AG04450 (cell line): Measurements from ENCODE around the gene RPS8. TPM values are rescaled to one million over a fixed set of nuclear protein-coding genes. Genes with fewer than 3 reads are reported as not detected.
"Not testable (repeated sequence)": the region's sequence is repeated elsewhere in the genome, so short reads cannot be mapped to it uniquely, and the experiment has no call there.

ENCODE experiments used
- CTCF ChIA-PET: fragments of 300-600, 350-600 bp; formaldehyde crosslinking; extraction: SDS; loops from one replicate; lab custom pipeline; 2022; ENCODE audit warnings: antibody characterized with exemption, inconsistent platforms; lab: Charles Lee
- POLR2A ChIA-PET: fragments of 350-600 bp; formaldehyde crosslinking; extraction: SDS; loops from one replicate; lab custom pipeline; 2021; ENCODE audit warnings: antibody characterized with exemption, inconsistent platforms; lab: Yijun Ruan, JAX
- DNase-seq: peaks from one replicate; pipeline ENCODE4 v3.0.0-alpha.2; 2011; ENCODE audit warnings: low read depth, low spot score
- H3K27ac ChIP-seq: one replicate; pipeline ENCODE4 v1.5.1; 2012; ENCODE audit warnings: low read depth, low read length, control low read depth
- H3K27me3 ChIP-seq: one replicate; pipeline ENCODE4 v1.6.0; 2012; ENCODE audit warnings: low read length; ENCODE audit not compliant: control insufficient read depth, insufficient read depth
- H3K4me3 ChIP-seq: 2 replicates; pipeline ENCODE4 v1.5.1; 2011; ENCODE audit warnings: mild to moderate bottlenecking, low read depth, low read length, control low read depth
- H3K9me3 ChIP-seq: 2 replicates; pipeline ENCODE4 v1.5.1; 2012; ENCODE audit warnings: low read length; ENCODE audit not compliant: control insufficient read depth, insufficient read depth
- CTCF ChIP-seq: IDR thresholded peaks from 2 replicates; pipeline ENCODE4 v1.5.1; 2011; ENCODE audit warnings: low read depth, low read length, control low read depth, inconsistent platforms
- polyA plus RNA-seq: library from polyadenylated mRNA; depleted of rRNA; stranded (reverse); fragments of >200 nt; gene quantifications from 2 replicates; pipeline ENCODE4 v1.2.3, GENCODE V29; 2011

The RPS8 gene
- polyA plus RNA-seq, 1 experiment: 2,661 TPM

DNA sequence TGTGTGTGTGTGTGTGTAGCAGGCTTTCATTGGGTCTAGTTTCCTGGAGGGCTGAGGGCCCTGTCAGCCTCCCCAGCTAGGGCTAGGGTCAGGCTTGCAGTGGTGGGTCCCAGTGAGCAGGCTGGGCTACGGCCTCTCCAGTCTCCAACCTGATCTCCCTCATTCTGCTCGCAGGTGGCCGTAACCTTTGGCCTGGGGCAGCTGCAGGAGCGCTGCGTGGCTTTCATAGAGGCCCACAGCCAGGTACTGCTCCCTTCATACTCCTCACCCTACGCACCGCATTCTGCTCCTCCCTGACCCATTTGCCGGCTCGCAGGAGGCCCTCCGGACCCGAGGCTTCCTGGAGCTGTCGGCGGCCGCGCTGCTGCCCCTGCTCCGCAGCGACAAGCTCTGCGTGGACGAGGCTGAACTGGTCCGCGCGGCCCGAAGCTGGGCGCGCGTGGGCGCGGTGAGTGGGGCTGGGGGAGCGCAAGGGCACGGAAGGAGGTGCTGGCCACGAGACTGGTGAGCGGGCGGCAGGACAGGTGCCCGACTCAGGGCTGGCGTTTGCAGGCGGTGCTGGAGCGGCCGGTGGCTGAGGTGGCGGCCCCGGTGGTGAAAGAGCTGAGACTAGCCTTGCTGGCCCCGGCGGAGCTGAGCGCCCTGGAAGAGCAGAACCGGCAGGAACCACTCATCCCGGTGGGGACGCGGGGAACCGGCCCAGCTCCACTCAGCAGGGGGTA is 37.6 kb downstream of the RPS8 start:
- DNase-seq: no peak
- POLR2A ChIA-PET: interaction anchor here (0.6 to 3.3 kb wide), 4 partner anchors 13 to 109 kb away, joined by 3 to 18 read pairs (median 8); partner anchors contain the start of genes PLK3 and PTCH2
- no peak for TF ChIP-seq CTCF
- Histone ChIP-seq H3K27me3 (no peaks in the 10 kb centered on the region), H3K4me3 (no peak overlapping the region), H3K9me3 (no peaks in the 10 kb centered on the region; the same call in 1 of the 2 replicates), H3K27ac (no peak overlapping the region)
- CTCF ChIA-PET: interaction anchor here (0.5 to 1.4 kb wide), 3 partner anchors 13 to 319 kb away, joined by 3 read pairs; partner anchors contain the start of gene PLK3

GRCh38 chr1:44815926-44816325 is 40.6 kb downstream of the RPS8 start:
- H3K27me3 ChIP-seq, H3K9me3 ChIP-seq, DNase-seq, H3K4me3 ChIP-seq, CTCF ChIA-PET, H3K27ac ChIP-seq: not testable (repeated sequence)
- POLR2A ChIA-PET: interaction anchor here (0.6 to 2.7 kb wide), 2 partner anchors 16 to 40 kb away, joined by 5 to 8 read pairs; partner anchors contain the start of genes PLK3 and RPS8

DNA sequence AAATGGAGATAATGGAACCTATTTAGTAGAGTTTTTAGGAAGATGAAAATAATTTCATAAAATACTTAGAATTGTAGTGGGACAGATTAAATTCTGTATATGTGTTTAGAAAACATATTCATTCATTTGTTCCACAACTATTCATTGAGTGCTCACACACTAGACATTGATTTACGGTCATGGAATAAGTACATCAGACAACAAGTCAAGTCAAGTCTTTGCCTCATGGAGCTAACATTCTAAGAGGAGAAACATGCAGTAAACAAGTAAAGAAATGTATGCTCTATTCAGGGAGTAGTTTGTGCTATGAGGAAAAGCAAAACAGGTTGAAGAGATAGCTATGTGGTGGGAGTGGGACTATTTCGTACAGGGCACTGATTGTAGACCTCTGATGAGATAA is 42.0 kb downstream of the RPS8 start:
- no peak overlapping the region for H3K27ac ChIP-seq
- no peaks in the 10 kb centered on the region for H3K27me3 ChIP-seq
- H3K9me3 ChIP-seq: no peaks in the 10 kb centered on the region; the same call in 1 of the 2 replicates
- no peak for DNase-seq
- POLR2A ChIA-PET: interaction anchor here (4.3 to 5.5 kb wide), 2 partner anchors 9 to 17 kb away, joined by 81 to 103 read pairs; partner anchors contain the start of genes BTBD19, DYNLT4 and PLK3
- no peak overlapping the region for H3K4me3 ChIP-seq
- TF ChIP-seq CTCF: no peak
- CTCF ChIA-PET: interaction anchor here (0.5 to 2.5 kb wide), 4 partner anchors 17 to 88 kb away, joined by 3 to 12 read pairs (median 4); partner anchors contain the start of gene PLK3

- ChIA-PET POLR2A (interaction anchor here (4.3 to 5.5 kb wide), 2 partner anchors 10 to 18 kb away, joined by 81 to 103 read pairs; partner anchors contain the start of genes BTBD19, DYNLT4 and PLK3), CTCF (interaction anchor here (0.5 to 2.5 kb wide), 4 partner anchors 18 to 89 kb away, joined by 3 to 12 read pairs (median 4); partner anchors contain the start of genes PLK3 and RNU5D-1)
- H3K27me3 ChIP-seq: no peaks in the 10 kb centered on the region
- H3K4me3 ChIP-seq: no peak overlapping the region
- H3K9me3 ChIP-seq: no peaks in the 10 kb centered on the region; the same call in 1 of the 2 replicates
- DNase-seq: no peak
- no peak overlapping the region for H3K27ac ChIP-seq
- no peak for TF ChIP-seq CTCF
Observed at GRCh38 chr1:44817771-44818495, 42.6 kb downstream of the RPS8 start.

GRCh38 chr1:44819196-44819607 is 43.9 kb downstream of the RPS8 start:
- Histone ChIP-seq H3K9me3 (no peaks in the 10 kb centered on the region), H3K27ac (no peak overlapping the region), H3K27me3 (no peaks in the 10 kb centered on the region), H3K4me3 (peak overlapping the region; percentile 38)
- ChIA-PET POLR2A (interaction anchor here (0.6 to 5.5 kb wide), 32 partner anchors 10 to 681 kb away, joined by 3 to 103 read pairs (median 4); partner anchors contain the start of genes BEST4, BTBD19, CCDC163 and DYNLT4), CTCF (interaction anchor here (1.0 to 2.5 kb wide), 3 partner anchors 19 to 92 kb away, joined by 5 to 12 read pairs (median 6); partner anchors contain the start of gene PLK3)
- no peak for DNase-seq
- TF ChIP-seq CTCF: no peak
